ENCODE measurements around the gene GFM1.

DNA sequence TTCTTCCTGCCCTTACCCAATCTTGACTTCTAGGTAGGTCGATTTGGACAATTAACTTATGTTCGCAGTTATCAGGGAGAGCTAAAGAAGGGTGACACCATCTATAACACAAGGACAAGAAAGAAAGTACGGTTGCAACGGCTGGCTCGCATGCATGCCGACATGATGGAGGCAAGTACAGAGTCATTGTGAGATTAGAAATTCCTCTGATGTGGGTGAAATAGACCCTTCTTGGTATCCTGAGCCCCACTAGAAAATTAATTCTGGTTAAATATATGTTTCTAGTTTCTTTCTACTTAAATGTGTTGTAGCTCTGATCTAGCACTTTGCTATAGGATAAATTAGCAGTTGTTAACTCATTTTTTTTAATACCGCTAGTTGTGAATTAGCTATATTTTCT lies 14.6 kb downstream of the GFM1 start:
- TF ChIP-seq CTCF (IDR thresholded peaks at IDR 0.05) (no peak), FOXP1 (CRISPR knock-in tag; IDR thresholded peaks at IDR 0.05; ENCODE audit: borderline replicate concordance) (no peak), ATF2 (CRISPR knock-in tag; IDR thresholded peaks at IDR 0.05; ENCODE audit: borderline replicate concordance, low read depth) (no peak), ZNF281 (CRISPR knock-in tag; IDR thresholded peaks at IDR 0.05) (no peak), CREB1 (CRISPR knock-in tag; IDR thresholded peaks at IDR 0.05) (no peak), E2F1 (CRISPR knock-in tag; IDR thresholded peaks at IDR 0.05) (no peak), AFF4 (CRISPR knock-in tag; IDR thresholded peaks at IDR 0.05; ENCODE audit: borderline replicate concordance) (no peak), PRRX2 (CRISPR knock-in tag; IDR thresholded peaks at IDR 0.05) (no peak)
- TF ChIP-seq, protein P1, sequence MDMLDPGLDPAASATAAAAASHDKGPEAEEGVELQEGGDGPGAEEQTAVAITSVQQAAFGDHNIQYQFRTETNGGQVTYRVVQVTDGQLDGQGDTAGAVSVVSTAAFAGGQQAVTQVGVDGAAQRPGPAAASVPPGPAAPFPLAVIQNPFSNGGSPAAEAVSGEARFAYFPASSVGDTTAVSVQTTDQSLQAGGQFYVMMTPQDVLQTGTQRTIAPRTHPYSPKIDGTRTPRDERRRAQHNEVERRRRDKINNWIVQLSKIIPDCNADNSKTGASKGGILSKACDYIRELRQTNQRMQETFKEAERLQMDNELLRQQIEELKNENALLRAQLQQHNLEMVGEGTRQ (CRISPR knock-in tag; IDR thresholded peaks at IDR 0.05): no peak
